ENCODE results near the gene CD151. TPM values are rescaled to one million over a fixed set of nuclear protein-coding genes. Genes with fewer than 3 reads are reported as not detected.
A peak's percentile ranks its signal among the peaks of the same experiment; 100 is the strongest.

CD151 gene
- 70.8 TPM for total RNA-seq

- no peak for DNase-seq
These were observed at the start of gene CD151 for GRCh38 chr11:832529-833113. Gene CD151 (plus strand): TSS chr11:832952. CDS start chr11:836070, 3,118 bp downstream.

- DNase-seq, result peak; percentile 11
These were observed 49.2 kb upstream of the CD151 start for GRCh38 chr11:783581-784015.

- no peak for DNase-seq
These were observed 46.3 kb upstream of the CD151 start for GRCh38 chr11:786235-787083.

GRCh38 chr11:787084-787675, 45.6 kb upstream of the CD151 start:
- no peak for DNase-seq

GRCh38 chr11:788009-788640, 44.6 kb upstream of the CD151 start:
- no peak for DNase-seq

GRCh38 chr11:788953-789940, 43.5 kb upstream of the CD151 start:
- no peak for DNase-seq

- DNase-seq, result no peak
These were observed 42.8 kb upstream of the CD151 start, which contains the start of gene CEND1 for GRCh38 chr11:789943-790342. Gene CEND1 (minus strand): TSS chr11:790090. CDS start chr11:788576, 1,514 bp downstream.

GRCh38 chr11:790721-791564, 41.8 kb upstream of the CD151 start:
- DNase-seq, result no peak

GRCh38 chr11:791658-792534, 40.9 kb upstream of the CD151 start:
- DNase-seq, result no peak

- DNase-seq, result no peak
These were observed 40.3 kb upstream of the CD151 start for GRCh38 chr11:792535-792821.

- no peak for DNase-seq
These were observed 39.9 kb upstream of the CD151 start for GRCh38 chr11:792873-793272.

- no peak for DNase-seq
These were observed 39.2 kb upstream of the CD151 start for GRCh38 chr11:793556-793955.

- no peak for DNase-seq
These were observed 38.6 kb upstream of the CD151 start for GRCh38 chr11:794013-794765.

GRCh38 chr11:794766-795633, 37.8 kb upstream of the CD151 start:
- DNase-seq, result no peak

- DNase-seq, result peak; percentile 70
These were observed 36.9 kb upstream of the CD151 start for GRCh38 chr11:795634-796564.

- no peak for DNase-seq
These were observed 36.0 kb upstream of the CD151 start for GRCh38 chr11:796565-797295.

Measured in skin of body (tissue), 2 donors.